GM20000 (cell line): ENCODE data around the gene RNH1.

Experiments
- DNase-seq: peaks from one replicate; pipeline ENCODE4 v3.0.0; 2012; ENCODE audit warnings: low spot score
- TF ChIP-seq, protein P1 (sequence below): IDR thresholded peaks from 2 replicates; pipeline ENCODE4 v1.5.1; 2012; ENCODE audit warnings: mild to moderate bottlenecking, control low read depth; ENCODE audit errors: extremely low read depth, missing control alignments

RNH1 gene

DNA sequence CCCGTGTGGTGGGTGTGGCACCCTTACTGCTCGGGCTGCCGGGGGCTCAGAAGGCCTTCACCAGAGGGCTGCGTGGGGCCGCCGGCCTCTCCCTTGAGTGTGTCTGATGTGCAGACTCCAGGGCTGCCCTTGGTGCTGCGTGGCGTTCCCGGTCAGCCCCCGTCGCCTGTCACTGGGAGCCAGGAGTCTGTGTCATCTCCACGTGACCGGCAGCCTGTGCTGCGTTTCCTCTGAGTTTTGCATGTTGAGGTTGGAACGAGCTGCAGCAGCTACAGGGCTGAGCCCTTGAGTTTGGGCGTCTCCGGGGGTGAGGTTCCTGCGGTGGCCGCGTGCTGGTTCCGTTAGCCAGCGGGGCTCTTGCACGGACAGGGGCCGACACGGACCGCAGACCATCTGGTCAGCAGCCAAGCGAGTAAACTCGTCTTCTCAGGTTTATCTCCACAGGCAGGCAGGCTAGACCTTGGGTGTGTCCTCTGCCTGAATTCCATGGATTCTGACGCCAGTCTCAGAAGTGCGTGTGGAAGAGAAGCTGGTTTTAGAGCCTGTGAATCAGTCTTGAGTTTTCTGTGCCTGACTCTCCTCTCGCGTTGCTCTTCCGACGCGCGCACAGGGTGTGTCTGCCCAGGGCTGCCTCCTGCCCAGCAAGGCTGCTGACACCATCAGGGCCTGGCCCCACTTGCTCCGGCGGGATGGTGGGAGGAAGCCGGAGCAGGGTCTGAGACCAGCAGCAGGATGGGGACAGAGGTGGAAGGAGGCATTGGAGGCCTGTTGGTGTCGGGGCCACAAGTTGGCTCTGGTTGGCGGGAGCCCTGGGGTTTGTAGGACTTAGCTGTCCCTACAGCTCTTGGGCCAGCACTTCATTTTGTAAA is 46.5 kb downstream of the RNH1 start:
- TF ChIP-seq, protein P1, sequence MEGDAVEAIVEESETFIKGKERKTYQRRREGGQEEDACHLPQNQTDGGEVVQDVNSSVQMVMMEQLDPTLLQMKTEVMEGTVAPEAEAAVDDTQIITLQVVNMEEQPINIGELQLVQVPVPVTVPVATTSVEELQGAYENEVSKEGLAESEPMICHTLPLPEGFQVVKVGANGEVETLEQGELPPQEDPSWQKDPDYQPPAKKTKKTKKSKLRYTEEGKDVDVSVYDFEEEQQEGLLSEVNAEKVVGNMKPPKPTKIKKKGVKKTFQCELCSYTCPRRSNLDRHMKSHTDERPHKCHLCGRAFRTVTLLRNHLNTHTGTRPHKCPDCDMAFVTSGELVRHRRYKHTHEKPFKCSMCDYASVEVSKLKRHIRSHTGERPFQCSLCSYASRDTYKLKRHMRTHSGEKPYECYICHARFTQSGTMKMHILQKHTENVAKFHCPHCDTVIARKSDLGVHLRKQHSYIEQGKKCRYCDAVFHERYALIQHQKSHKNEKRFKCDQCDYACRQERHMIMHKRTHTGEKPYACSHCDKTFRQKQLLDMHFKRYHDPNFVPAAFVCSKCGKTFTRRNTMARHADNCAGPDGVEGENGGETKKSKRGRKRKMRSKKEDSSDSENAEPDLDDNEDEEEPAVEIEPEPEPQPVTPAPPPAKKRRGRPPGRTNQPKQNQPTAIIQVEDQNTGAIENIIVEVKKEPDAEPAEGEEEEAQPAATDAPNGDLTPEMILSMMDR: no peak
- no peak for DNase-seq

DNA sequence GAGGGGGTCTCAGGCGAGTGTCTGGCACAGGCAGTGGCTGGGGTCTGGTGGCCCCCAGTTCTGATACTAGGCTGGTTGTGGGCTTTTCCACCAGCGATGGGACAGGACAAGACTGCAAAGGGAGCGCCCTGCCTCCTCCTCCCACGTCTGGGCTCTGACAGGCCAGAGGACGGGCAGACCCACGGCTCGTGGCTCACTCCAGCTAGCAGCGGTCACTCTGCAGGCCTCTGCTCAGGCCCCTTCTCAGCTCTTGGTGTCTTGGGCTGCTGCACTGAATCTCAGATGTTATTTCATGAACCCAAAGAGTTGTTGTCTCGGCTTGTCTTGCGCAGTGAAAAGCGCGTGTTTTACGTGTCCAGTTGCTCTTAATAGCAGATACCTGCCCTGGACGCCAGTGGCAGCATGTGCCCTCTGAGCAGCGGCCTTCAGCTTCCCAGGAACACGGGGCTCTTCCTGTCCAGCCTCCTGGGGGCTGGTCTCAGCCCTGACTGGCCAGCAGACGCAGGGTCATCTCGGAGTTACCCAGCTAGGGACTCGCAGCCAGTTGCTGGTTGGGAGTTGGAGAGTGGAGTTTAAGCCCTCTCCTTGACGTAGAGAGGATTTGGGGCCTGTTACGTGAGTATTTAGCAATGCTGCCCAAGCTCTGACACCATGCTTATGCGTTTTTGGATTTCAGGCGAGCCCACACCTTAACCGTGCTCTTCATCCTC is 47.4 kb downstream of the RNH1 start:
- DNase-seq: no peak

DNA sequence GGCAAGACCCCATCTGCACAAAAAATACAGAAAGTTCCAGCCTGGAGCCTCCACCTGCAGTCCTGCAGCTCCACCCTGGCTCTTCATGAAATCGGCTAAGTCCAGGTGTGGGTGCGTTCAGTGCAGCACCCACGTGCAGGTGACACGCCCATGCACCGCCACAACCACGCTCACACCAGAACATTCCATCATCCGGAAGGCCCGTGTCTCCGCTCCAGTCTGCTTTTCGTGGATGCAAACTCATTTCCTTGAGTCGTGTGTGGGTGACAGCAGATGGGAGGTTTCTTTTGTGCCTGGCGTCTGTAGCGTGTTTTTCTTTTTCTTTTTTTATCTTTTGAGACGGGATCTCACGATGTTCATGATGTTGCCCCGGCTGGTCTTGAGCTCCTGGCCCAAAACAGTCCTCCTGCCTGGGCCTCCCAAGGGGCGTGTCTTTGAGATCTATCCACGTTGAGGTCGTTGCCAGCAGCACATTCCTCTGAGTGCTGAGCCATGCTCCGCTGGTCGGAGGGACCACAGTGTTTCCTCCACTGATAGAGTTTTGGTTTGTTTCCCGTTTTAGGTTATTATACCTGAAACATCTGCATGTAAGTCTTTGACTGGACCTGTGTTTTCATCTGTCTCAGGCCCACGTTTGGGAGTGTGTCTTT is 49.8 kb downstream of the RNH1 start:
- TF ChIP-seq, protein P1: no peak
- no peak for DNase-seq

More for the DNA sequence above, 47.4 kb downstream of the RNH1 start:
- TF ChIP-seq, protein P1: no peak

DNA sequence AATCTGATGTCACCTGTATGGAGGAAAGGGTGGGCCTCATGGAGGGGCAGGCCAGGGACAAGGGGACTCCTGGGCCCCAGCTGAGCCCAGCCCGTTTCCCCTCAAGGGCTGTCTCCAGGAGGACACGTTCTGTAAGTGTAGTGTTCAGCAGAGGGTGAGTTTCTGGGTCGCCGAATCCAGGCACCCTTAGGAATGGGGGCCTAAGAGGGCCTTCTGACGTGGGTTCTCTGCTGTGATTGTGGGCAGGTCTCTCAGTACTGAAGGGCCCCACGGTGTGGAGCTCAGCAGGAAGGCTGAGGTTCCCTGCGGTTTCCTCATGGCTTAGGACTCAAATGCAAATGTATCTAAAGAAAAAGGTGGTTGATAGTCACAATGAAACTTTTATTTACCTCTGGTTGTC is 50.5 kb downstream of the RNH1 start:
- DNase-seq: peak; percentile 76
- TF ChIP-seq, protein P1: no peak

DNA sequence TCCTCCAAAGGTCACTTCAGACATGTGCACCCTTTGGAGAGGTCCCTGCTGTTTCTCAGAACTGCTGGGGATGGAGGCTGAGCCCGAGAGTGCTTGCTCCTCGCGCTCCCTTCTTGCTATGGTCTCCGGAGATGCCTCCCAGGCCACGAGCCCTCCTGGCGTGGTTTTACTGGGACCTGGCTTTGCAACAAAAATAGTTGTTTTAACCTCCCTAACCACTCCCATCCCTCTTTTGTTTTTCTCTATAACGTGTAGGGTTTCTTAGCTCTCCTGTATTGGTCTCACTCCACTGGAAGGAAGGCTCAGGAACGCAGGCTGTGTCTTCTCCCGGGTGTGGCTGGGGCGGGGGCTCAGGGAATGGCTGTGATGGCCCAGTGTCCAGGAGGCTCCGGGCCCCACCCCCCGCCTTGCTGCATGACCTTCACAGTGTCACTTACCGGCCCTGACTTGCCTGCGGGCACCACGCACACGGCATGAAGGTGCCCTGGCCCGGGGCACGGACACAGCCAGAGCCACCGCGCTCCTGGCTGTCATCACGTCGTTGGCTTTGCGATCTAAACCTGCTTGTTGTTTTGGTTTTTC is 51.4 kb downstream of the RNH1 start:
- DNase-seq: no peak
- TF ChIP-seq, protein P1: no peak

DNA sequence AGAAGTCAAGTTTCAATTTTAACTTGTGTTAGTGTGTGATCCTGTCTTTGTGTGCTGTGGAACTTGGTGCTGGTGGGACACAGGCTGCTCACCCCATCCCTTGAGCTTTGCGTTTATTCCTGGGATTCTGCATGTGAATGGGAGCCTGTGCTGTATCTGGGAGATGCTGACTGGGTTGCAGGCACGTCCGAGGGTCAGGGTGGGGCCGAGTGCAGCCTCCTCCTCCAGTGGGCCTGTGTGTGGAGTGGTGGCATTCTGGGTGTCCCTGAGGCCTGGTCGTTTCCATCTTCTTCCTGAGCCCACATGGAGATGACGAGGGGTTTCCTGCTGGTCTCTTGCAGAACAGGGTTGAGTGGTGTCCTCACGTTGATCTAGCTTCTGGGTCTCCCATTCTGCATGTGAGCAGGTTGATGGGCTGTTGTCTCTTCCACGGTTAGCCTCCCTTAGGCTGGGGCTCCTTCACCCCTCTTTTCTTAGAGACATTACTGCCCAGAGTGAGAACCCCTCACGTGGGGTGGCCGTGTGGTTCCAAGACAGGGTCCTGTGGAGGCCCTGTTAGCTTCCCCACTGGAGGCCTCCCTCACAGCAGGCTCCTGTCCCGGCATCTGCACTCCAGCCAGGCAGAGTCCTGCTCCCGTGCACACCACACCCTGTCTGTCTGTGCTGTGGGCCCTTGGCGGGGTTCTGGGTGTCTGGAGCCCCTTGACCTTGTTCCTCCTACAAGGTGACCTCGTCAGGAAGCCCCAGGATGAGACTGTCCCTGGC is 52.1 kb downstream of the RNH1 start:
- no peak for DNase-seq
- TF ChIP-seq, protein P1: no peak
